Measurements from ENCODE around the gene TMCO4.

GRCh38 chr1:19644681-19645410, 154.9 kb downstream of the TMCO4 start:
- TF ChIP-seq POLR2AphosphoS5 (IDR thresholded peaks at IDR 0.05; ENCODE audit: low read depth, low read length) (no peak), REST (IDR thresholded peaks at IDR 0.05; ENCODE audit: insufficient read depth in 1 of 2, low read depth in 2 of 2, low read length in 2 of 2) (no peak), TAF1 (IDR thresholded peaks at IDR 0.05; ENCODE audit: borderline replicate concordance, insufficient read depth, low read length) (no peak), SIN3A (IDR thresholded peaks at IDR 0.05; ENCODE audit: borderline replicate concordance, insufficient read depth, low read length) (no peak), FOXP2 (optimal IDR thresholded peaks at IDR 0.05; ENCODE audit: borderline replicate concordance, extremely low read depth, extremely low read length, insufficient read depth) (no peak)

All from PFSK-1 (cell line).